IPS-18c (cell line): ENCODE results near the gene GPNMB.
"Not testable (repeated sequence)": the region's sequence is repeated elsewhere in the genome, so short reads cannot be mapped to it uniquely, and the experiment has no call there.

ENCODE experiments used
- H3K4me3 ChIP-seq: 2 replicates; pipeline ENCODE4 v1.7.0; 2013; ENCODE audit warnings: low read depth, mild to moderate bottlenecking, low read length, moderate library complexity; ENCODE audit not compliant: insufficient read depth
- H3K9me3 ChIP-seq: one replicate; pipeline ENCODE4 v1.6.1; 2013; ENCODE audit warnings: mild to moderate bottlenecking, low read length, moderate library complexity; ENCODE audit not compliant: control insufficient read depth, insufficient read depth

The GPNMB gene

DNA sequence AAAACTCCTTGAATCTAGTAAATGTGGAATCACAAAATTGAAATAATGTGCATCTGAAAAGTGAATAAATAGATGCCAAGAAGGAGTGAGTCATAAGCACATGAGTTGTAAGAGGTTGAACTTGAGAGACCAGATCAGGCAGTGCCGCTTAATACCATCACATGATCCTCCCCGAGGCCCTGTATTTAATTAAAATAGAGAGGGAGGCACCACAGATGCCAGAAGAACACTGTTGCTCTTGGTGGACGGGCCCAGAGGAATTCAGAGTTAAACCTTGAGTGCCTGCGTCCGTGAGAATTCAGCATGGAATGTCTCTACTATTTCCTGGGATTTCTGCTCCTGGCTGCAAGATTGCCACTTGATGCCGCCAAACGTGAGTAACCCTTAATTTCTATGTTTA, at the start of gene GPNMB:
Gene GPNMB, plus strand, starts transcription at position 221 of the 400 bp plus-strand sequence. Its CDS starts 83 bp downstream, at position 304.
- peak within 1 kb of the TSS; percentile 17; the same call in 1 of the 2 replicates for H3K4me3 ChIP-seq
- no peaks in the 10 kb centered on the region for H3K9me3 ChIP-seq

DNA sequence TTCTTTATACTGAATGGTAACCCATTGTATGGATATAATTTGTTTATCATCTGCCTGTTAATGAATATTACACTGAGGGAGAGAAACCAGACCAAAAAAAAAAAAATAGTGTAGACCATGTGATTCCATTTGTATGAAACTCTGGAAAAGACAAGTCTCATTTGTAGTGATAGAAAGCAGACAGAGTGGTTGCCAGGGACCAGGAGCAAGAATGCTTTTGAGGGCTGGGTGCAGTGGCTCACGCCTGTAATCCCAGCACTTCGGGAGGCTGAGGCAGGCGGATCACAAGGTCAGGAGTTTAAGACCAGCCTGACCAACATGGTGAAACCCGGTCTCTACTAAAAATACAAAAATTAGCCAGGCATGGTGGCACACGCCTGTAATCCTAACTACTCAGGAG, 48.8 kb upstream of the GPNMB start:
- not testable (repeated sequence) for H3K4me3 ChIP-seq, H3K9me3 ChIP-seq

DNA sequence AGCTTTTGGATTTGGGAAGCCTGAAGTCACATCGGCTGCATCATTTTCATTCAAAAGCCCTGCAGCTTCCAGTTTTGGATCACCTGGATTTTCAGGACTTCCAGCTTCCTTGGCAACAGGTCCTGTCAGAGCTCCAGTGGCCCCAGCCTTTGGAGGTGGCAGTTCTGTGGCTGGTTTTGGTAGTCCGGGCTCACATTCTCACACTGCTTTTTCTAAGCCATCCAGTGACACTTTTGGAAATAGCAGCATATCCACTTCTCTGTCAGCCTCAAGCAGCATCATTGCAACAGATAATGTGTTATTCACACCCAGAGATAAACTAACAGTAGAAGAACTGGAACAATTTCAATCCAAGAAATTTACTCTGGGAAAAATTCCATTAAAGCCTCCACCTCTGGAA, 46.2 kb upstream of the GPNMB start:
- no peaks in the 10 kb centered on the region for H3K9me3 ChIP-seq
- H3K4me3 ChIP-seq, result no peak overlapping the region

DNA sequence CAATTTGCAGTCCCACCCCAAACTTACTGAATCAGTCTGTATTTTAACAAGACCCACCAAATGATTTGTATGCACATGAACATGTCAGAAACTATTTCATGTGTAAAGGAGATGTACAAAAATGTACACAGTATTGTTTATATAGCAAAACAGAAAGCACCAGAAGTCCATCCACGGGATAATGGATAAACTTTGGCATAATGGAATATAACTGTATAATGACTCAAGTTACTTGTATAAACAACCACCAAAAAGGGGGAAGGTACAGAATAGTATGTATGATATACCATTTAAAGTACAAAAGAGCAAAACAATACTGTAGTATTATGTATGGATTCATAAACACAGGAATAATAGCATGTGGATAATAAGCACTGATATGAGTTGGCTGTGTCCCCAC, 42.3 kb upstream of the GPNMB start:
- H3K9me3 ChIP-seq, result no peaks in the 10 kb centered on the region
- H3K4me3 ChIP-seq, result no peak overlapping the region

DNA sequence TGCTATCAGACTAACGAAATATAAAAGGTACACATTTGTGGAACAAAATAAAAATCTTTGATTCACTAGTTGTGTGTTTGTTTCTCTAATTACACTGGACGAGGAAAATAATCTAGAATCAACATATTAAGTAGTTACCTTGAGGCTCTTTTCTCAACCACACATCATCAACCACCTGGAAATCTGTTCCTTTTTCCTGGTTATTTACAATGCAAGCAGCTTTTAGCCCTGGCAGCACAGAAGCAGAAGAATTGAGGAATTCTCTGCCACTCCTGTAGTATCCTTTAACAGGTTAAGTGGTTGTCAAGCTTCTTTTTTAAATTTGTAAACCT, 41.0 kb upstream of the GPNMB start:
- Histone ChIP-seq H3K9me3 (no peaks in the 10 kb centered on the region), H3K4me3 (no peak overlapping the region)

DNA sequence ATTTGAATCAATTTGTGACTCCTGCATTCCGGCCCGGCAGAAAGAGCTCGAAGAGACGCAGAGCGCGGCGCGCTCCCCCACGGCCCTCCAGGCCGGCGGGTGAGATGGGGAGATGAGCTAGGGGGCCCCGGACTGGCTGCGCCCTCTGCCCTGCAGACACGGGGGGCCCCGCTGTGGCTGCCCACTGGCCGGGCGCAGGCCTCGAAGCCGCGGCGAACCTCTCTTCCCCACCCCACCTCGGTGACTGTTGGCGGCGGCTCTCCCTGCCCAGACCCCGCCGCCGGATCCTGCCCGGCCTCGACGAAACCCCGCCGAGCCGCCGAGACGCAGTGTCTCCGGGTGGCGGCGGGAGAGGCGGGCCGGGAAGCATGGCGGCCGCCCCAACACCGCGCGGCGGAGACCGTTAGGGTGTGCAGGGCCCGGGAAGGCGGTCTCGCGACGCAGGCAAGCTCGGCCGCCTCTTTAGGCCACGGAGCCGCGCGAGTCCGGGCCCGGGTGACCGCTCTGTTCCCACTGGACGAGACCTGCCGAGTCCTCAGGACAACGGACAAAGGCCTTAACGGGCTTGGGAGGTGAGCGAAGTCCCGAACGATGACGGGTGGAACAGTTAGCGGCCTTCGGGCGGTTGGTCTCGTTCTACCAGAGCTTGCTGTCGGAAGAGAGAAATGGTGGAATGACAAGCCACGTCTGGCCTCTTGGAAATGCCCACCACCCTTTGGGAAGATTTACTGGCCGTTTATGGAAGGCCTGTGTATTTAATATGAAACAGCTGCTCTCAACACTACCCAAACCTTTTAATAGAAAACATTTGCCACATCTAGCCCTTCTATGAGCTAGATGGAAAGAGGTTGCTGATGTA, 40.4 kb upstream of the GPNMB start:
- Histone ChIP-seq H3K9me3 (no peaks in the 10 kb centered on the region), H3K4me3 (no peak overlapping the region)

DNA sequence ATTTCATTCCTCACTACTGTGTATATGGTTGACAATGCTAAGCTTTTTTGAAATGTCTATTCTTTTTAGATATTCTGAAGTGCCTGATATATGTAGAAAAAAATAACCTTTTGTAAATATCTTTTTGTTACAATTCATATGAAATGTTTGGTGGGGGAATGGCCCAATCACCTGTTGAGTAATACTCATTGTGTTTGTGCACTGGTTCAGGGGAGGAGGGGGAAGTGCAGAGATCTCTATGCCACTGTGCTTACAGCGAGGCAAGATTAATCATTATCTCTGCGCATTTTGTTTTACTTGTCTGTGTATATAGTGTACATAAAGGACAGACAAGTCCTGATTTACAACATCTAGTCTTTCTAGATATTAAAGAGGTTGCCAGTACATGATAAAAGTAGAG, 39.6 kb upstream of the GPNMB start:
- Histone ChIP-seq H3K9me3 (no peaks in the 10 kb centered on the region), H3K4me3 (no peak overlapping the region)

DNA sequence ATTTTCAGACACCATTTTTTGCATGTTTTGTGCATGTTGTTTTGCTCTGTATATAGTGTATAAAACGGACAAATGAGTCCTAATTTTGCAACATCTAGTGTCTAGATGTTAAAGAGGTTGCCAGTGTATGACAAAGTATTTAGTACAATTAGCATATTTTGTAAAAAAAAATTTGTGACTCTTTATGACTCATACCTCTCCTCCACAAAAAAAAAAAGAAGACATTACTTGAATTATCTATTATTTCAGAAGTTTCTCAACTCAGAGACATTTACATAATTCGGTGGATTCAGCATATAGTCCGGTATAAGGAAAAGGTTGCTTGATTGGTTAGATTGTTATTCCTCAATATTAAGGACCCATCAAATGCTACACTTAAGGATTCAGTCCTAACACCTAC, 38.7 kb upstream of the GPNMB start:
- Histone ChIP-seq H3K9me3 (no peaks in the 10 kb centered on the region), H3K4me3 (no peak overlapping the region)

DNA sequence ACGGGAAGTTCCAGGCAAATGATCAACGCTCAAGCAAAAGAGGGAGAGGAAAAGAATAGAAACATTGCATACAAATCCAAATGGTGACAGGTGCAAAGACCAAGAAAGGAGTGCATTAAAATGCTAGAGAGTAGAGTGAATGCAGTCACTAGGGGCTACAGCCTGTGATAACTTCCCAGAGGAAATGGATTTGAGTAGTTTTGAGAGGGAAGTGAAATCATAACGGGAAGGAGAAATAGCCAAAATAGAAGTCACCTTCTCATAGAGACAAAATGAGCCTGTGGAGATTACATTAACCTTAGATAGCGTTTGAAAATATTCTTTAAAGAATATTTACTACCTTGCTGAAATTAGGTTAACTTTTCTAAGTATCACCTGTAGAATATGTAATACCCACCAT, 38.3 kb upstream of the GPNMB start:
- no peak overlapping the region for H3K4me3 ChIP-seq
- H3K9me3 ChIP-seq, result no peaks in the 10 kb centered on the region

DNA sequence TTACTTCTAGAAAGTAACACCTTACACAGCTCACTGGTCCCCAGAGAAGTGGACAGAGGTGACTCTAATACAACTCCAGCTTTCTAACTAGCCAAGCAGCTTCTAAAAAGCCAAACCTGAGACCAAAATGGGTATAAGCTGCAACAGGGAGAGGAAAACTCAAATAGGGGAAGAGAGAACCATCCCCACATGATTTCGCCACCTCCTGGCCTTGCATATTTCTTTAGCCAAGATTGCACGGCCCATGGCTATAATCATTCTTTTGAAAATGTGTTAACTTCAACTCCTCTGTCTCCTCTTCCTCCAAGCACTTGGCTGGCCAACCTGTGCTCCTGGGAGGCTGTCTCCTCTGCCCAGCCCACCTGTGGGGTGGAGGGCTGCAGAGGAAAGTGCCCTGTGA, 36.1 kb upstream of the GPNMB start:
- no peak overlapping the region for H3K4me3 ChIP-seq
- H3K9me3 ChIP-seq, result no peaks in the 10 kb centered on the region

DNA sequence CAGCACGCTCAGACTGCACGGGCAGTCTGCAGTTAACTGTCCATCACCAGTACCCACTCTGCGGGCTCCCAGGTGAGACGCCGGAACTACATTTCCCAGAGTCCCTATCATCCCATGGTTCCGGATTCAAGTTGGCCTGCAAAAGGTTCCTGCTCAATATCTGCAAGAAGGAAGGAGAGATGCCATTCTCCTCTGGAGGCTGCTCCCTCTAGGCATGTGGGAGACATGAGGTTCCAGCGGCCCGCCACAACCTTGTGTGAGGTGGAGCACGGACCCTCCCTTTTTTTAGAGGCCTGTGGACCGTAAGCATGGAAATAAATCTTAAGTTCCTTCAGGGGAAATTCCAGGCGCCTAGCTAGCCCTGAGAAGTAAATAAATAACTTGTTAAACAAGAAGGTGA, 35.0 kb upstream of the GPNMB start:
- Histone ChIP-seq H3K9me3 (no peaks in the 10 kb centered on the region), H3K4me3 (no peak overlapping the region)

DNA sequence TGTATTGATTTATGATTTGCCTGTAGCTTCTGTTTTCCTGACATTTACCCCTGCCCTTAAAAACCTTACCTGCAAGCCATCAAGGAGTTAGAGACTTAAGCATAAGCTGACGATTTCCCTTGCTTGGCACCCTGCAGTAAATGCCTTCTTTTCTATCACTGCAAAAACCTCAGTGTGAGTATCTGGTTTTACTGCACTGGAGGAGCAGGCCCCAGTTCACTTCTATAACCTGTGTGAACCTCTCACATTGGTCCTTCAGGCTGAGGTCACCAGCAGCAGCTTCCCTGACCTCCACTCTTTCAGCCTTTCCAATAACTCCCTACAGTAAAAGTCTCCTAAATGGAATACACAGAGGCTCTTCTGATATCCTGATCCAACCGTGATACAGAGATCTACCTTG, 34.2 kb upstream of the GPNMB start:
- no peak overlapping the region for H3K4me3 ChIP-seq
- no peaks in the 10 kb centered on the region for H3K9me3 ChIP-seq

DNA sequence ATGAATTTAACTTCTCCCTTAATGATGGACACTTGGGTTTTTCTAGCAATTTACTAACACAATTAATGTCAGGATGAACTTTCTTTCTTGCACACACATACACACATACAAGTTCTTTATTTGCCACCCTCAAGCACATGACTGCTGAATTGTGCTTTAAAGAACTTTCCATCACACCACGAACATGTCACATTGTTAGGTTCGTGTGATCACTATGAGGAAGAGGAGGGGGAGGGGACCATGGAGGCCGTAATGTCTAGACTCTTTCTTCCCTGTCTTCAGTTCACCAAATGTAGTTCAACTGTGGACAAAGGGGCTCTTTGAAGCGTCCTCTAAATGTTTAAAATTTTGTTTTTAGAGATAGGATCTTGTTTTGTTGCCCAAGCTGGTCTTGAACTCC, 33.7 kb upstream of the GPNMB start:
- Histone ChIP-seq H3K9me3 (no peaks in the 10 kb centered on the region), H3K4me3 (no peak overlapping the region)

DNA sequence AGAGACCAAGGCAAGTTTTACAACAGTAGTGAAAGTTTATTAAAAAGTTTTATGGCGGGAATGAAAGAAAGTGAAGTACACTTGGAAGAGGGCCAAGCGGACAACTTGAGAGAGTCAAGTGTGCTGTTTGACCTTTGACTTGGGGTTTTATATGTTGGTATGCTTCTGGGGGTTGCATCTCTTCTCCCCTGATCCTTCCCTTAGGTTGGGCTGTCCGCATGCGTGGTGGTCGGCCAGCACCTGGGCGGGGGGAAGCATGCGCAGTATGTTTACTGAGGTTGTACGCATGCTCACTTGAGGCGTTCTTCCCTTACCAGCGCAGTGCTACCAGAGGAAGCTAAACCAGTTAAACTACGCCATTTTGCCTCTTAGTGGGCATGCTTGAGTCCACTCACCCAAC, 32.8 kb upstream of the GPNMB start:
- H3K9me3 ChIP-seq, result no peaks in the 10 kb centered on the region
- H3K4me3 ChIP-seq, result no peak overlapping the region

DNA sequence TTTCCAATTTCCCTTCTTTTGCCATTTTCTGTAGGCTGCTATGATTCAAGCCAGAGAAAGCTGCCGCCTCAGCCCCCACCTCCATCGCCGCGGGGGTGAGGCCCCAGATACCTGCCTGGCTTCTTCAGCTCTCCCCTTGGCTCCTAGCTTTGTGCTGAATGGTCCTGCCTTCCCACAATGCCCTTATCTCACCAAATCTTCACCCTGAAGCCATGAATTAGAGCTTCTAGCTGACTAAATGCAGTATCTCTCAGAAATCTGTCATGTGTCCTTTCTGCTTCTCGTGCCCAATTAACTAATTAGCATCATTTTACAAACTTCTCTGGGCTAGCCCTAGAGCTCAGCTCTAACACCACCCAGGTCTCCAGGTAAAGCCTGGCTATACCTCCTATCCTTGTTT, 32.2 kb upstream of the GPNMB start:
- Histone ChIP-seq H3K4me3 (no peak overlapping the region), H3K9me3 (no peaks in the 10 kb centered on the region)

DNA sequence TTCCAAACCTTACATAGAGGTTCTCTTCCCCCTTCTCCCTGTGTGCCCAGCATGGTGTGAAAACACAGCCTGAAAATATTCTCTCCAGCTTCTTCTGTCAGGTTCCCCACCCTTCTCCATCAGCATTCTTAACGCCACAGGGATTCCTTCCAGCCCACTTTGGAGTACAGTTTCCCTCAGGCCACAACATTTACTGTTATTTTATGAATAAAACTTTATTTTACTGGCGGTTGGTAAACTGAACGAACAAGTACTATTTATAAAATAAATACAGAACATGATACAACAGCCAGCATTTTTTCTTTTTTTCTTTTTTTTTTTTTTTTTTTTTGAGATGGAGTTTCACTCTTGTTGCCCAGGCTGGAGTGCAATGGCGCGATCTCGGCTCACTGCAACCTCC, 31.6 kb upstream of the GPNMB start:
- H3K9me3 ChIP-seq, result no peaks in the 10 kb centered on the region
- no peak overlapping the region for H3K4me3 ChIP-seq

DNA sequence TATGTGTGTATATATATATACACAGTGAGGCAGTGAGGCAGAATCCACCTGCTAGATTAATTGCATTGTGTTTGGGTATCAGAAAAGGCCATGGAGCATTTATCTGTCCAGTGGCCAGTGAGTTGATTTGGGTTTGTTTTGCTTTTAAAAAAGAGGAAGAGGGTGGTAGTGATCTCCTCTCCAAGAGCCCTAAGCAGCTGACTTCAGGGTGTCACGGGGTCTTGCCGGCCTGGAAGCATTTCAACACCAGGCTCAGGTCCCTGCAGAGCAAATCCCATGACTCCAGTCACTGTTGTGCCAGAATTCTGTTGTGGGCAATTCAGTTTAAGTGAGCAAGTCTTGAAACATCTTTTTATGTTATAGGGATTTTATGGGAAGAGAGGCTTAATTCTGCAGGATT, 30.6 kb upstream of the GPNMB start:
- H3K9me3 ChIP-seq, result no peaks in the 10 kb centered on the region
- H3K4me3 ChIP-seq, result no peak overlapping the region

DNA sequence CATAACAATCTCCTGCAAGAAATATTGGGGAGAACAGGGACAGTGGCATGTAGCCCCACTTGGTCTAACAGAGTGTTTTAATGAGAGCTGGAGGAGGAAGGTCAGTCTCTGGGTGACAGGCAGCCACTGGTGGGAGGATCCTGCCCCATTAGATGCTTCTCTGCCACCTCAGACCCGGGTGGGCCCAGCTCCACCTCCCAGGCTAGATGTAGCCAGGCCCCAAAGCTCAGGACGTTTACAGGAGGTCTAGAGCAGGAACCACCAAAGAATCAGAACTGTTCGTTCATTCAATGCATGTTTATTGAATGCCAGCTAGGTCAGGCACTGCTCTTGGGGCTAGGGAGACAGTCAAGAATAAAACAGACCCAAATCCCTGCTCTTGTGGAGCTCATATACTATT, 28.4 kb upstream of the GPNMB start:
- peaks cover 3% of the 10 kb centered on the region for H3K9me3 ChIP-seq
- no peak overlapping the region for H3K4me3 ChIP-seq

DNA sequence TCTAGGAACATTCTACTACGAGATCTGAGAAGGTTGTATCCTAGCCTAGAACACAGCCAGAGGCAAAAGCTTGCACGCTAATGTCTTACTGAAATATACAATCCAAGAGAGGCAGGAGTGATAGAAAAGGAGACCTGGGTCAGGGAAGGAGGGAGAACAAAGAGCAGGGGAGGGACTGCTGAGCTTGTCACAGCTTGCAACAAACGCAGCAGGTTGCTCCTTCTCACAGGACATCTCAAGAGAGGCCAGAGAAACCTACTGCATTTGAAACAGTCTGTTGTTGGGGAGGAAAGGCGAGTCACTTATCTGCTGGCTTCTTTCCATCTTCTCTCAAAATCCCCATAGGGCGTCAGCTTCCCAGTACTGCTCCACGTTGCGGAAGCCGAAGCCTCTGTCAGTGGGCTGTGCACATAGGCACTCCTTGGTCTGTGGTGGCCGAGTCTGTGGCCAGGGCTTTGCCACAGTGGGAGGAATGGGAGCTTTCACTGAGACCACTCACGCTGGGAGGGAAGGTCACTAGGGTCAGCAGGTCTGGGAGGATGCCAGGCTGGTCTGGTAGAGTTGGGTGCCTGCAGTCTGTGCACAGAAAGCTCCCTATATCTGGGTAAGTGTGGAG, 25.8 kb upstream of the GPNMB start:
- peaks cover 3% of the 10 kb centered on the region for H3K9me3 ChIP-seq
- no peak overlapping the region for H3K4me3 ChIP-seq
